Cardiac muscle cell (in vitro differentiated cells and primary cell): ENCODE measurements around the gene LIPG. TPM values are rescaled to one million over a fixed set of nuclear protein-coding genes. Genes with fewer than 3 reads are reported as not detected.

ENCODE experiments used
- DNase-seq, 2 donors: peaks; one replicate each; pipeline versions ENCODE4 v3.0.0 to v3.0.0-alpha.2; 2010 to 2017; ENCODE audit warnings: low read depth in 1 of 2, low spot score in 1 of 2
- H3K27ac ChIP-seq: fragments of 200-600 bp; sonication (generic); 2 replicates; pipeline ENCODE4 v1.5.1; 2016
- H3K27me3 ChIP-seq: fragments of 200-600 bp; sonication (generic); 2 replicates; pipeline ENCODE4 v1.6.0; 2016; ENCODE audit warnings: control low read depth
- H3K36me3 ChIP-seq: fragments of 200-600 bp; sonication (generic); 2 replicates; pipeline ENCODE4 v1.5.1; 2016; ENCODE audit warnings: control low read depth
- H3K4me1 ChIP-seq: fragments of 200-600 bp; sonication (generic); 2 replicates; pipeline ENCODE4 v1.8.1; 2017; ENCODE audit warnings: low read depth, mild to moderate bottlenecking, mixed run types
- H3K4me3 ChIP-seq: fragments of 200-600 bp; sonication (generic); 2 replicates; pipeline ENCODE4 v1.5.1; 2016; ENCODE audit warnings: mild to moderate bottlenecking
- H3K9me3 ChIP-seq: fragments of 200-600 bp; sonication (generic); 2 replicates; pipeline ENCODE4 v1.5.1; 2017; ENCODE audit warnings: low read depth, mild to moderate bottlenecking, control low read depth
- polyA plus RNA-seq: library from polyadenylated mRNA; unstranded; fragments of >200 nt; fragmentation: Nextera tagmentation; extraction: Ambion mirVana; gene quantifications from 2 replicates; pipeline ENCODE4 v1.2.1, GENCODE V29; 2016
- total RNA-seq: library from RNA; depleted of rRNA; stranded (reverse); fragments of >200 nt; gene quantifications from 2 replicates; pipeline ENCODE4 v1.2.3, GENCODE V29; 2016
- TF ChIP-seq, protein P1 (sequence below): IDR thresholded peaks from 2 replicates; pipeline ENCODE4 v1.5.1; 2012; ENCODE audit warnings: low read depth, mild to moderate bottlenecking, low read length

Gene LIPG
- total and polyA plus RNA-seq, 2 experiments from 2014 or later: 1.5 to 2.8 TPM

DNA sequence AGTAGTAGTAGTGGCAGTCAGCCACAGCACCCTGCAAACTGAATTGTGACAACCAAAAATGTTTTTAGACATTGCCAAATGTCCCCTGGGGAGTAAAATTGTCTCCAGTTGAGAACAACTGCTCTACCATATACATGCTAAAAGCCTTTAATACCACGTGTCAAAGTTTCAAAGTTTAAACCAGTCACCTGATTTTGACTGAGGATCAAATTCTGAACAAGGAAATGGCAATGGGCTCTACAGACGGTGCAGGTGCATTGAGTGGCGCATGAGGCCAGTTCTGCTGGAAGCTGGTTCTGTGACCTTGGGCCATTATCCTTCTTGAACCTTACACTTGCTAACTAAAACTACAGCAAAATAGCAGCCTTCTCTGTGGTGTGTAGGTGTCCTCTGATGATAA lies 85.0 kb downstream of the LIPG start:
- Histone ChIP-seq H3K27me3 (no peaks in the 10 kb centered on the region), H3K4me1 (no peaks in the 10 kb centered on the region), H3K27ac (no peak overlapping the region), H3K4me3 (no peak overlapping the region), H3K9me3 (no peaks in the 10 kb centered on the region), H3K36me3 (no peaks in the 10 kb centered on the region)
- TF ChIP-seq, protein P1, sequence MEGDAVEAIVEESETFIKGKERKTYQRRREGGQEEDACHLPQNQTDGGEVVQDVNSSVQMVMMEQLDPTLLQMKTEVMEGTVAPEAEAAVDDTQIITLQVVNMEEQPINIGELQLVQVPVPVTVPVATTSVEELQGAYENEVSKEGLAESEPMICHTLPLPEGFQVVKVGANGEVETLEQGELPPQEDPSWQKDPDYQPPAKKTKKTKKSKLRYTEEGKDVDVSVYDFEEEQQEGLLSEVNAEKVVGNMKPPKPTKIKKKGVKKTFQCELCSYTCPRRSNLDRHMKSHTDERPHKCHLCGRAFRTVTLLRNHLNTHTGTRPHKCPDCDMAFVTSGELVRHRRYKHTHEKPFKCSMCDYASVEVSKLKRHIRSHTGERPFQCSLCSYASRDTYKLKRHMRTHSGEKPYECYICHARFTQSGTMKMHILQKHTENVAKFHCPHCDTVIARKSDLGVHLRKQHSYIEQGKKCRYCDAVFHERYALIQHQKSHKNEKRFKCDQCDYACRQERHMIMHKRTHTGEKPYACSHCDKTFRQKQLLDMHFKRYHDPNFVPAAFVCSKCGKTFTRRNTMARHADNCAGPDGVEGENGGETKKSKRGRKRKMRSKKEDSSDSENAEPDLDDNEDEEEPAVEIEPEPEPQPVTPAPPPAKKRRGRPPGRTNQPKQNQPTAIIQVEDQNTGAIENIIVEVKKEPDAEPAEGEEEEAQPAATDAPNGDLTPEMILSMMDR: no peak
- DNase-seq: no peak

DNA sequence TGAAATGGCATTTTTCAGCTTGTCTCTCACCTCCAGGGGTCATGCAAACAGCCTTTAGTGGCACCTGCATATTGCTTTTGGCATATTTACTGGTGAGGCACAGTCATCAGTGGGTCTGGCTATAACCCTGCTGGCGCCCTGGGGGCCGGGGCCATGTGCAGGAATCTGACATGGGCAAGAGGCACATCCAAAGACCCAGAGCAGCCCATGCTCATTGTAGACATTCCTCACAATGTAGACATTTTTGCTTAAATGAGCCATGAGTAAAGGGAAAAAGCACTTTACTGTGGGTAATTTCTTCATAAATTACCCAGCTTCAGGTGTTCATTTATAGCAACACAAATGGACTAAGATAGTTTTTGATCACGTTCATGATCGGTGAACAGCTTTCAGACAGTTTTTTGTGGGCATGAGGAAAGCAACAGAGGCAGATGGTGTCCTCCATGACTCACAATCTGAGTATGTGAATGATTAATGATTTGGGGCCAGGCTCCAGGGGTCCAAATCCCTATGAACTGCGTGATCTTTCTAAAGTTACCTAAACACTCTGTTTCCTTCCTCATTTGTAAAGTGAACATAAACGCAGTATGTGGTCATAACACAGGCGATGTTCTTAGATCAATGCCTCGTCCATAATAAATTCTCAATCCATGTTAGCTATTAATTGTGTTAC lies 85.8 kb downstream of the LIPG start:
- Histone ChIP-seq H3K36me3 (no peaks in the 10 kb centered on the region), H3K27ac (no peak overlapping the region), H3K27me3 (no peaks in the 10 kb centered on the region), H3K9me3 (no peaks in the 10 kb centered on the region), H3K4me3 (no peak overlapping the region), H3K4me1 (no peaks in the 10 kb centered on the region)
- TF ChIP-seq, protein P1: no peak
- peak in 1 of 2 donors; percentile 28 for DNase-seq

DNA sequence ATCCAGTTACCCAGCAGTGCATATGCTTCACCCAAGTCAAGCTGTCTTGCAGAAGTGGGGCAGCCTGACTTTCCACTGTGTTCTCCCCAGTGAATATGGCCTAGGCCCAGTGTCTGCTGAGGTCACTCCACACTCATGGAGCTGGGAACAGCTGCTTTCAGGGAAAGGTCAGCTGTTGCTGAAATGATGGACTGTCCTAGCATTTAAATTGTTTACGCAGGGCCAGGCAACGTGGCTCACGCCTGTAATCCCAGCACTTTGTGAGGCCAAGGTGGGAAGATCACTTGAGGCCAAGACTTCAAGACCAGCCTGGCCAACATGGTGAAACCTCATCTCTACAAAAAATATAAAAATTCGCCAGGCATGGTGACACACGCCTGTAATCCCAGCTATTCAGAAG lies 86.5 kb downstream of the LIPG start:
- no peak overlapping the region for H3K27ac ChIP-seq

More for the DNA sequence above, 86.5 kb downstream of the LIPG start:
- Histone ChIP-seq H3K27me3 (no peaks in the 10 kb centered on the region), H3K36me3 (no peaks in the 10 kb centered on the region), H3K4me1 (no peaks in the 10 kb centered on the region), H3K4me3 (no peak overlapping the region), H3K9me3 (no peaks in the 10 kb centered on the region)
- TF ChIP-seq, protein P1: no peak
- DNase-seq: no peak

Other genes with a start within 250 kb of the LIPG start
- gene DYM, start 101.4 kb upstream of the LIPG start, total RNA-seq: 90.2 and 189 TPM in 2 replicates
- 43.6 and 52.3 TPM in 2 replicates for gene DYM, start 101.4 kb upstream of the LIPG start, polyA plus RNA-seq
- 22.5 and 40.0 TPM in 2 replicates for gene C18orf32, start 74.8 kb upstream of the LIPG start, total RNA-seq
- gene C18orf32, start 74.8 kb upstream of the LIPG start, polyA plus RNA-seq: 97.6 and 109 TPM in 2 replicates
- gene RPL17, start 69.6 kb upstream of the LIPG start, total RNA-seq: 1,792 and 1,922 TPM in 2 replicates
- gene RPL17, start 69.6 kb upstream of the LIPG start, polyA plus RNA-seq: 737 and 809 TPM in 2 replicates